Mesenchymal stem cell (in vitro differentiated cells and primary cell): ENCODE measurements around the gene IGSF9.
A peak's percentile ranks its signal among the peaks of the same experiment; 100 is the strongest.

Experiments used
- DNase-seq: peaks from one replicate; pipeline ENCODE4 v3.0.0-alpha.2; 2013
- H2AFZ ChIP-seq: one replicate; pipeline ENCODE4 v1.6.1; 2013; ENCODE audit warnings: low read depth, mild to moderate bottlenecking, control low read depth, inconsistent platforms, low read length, moderate library complexity
- H2AK5ac ChIP-seq: 2 replicates; pipeline ENCODE4 v1.6.1; 2013; ENCODE audit warnings: low read length, moderate library complexity, mild to moderate bottlenecking, inconsistent platforms; ENCODE audit not compliant: severe bottlenecking
- H2BK120ac ChIP-seq: one replicate; pipeline ENCODE4 v1.6.1; 2013; ENCODE audit warnings: low read depth, mild to moderate bottlenecking, inconsistent platforms, low read length, moderate library complexity
- H2BK12ac ChIP-seq, 2 experiments: one replicate each; pipeline ENCODE4 v1.6.1; 2013; ENCODE audit warnings: inconsistent platforms in 2 of 2, low read length in 2 of 2, mild to moderate bottlenecking in 2 of 2, moderate library complexity in 2 of 2, control low read depth in 1 of 2
- H2BK15ac ChIP-seq: one replicate; pipeline ENCODE4 v1.6.1; 2013; ENCODE audit warnings: mild to moderate bottlenecking, low read depth, inconsistent platforms; ENCODE audit not compliant: poor library complexity, severe bottlenecking
- H2BK5ac ChIP-seq: 2 replicates; pipeline ENCODE4 v1.6.1; 2013; ENCODE audit warnings: low read depth, mild to moderate bottlenecking, low read length, control low read depth, inconsistent platforms; ENCODE audit not compliant: poor library complexity, severe bottlenecking
- H3K14ac ChIP-seq, 2 experiments: one replicate each; pipeline ENCODE4 v1.6.1; 2013; ENCODE audit warnings: inconsistent platforms in 2 of 2, low read length in 2 of 2, control low read depth in 1 of 2, mild to moderate bottlenecking in 1 of 2, moderate library complexity in 1 of 2
- H3K18ac ChIP-seq, 2 experiments: one replicate each; pipeline ENCODE4 v1.6.1; 2013; ENCODE audit warnings: inconsistent platforms in 2 of 2, low read length in 2 of 2, control low read depth in 1 of 2, low read depth in 1 of 2, mild to moderate bottlenecking in 1 of 2
- H3K23ac ChIP-seq, 2 experiments: one replicate each; pipeline ENCODE4 v1.6.1; 2013; ENCODE audit warnings: inconsistent platforms in 2 of 2, low read length in 2 of 2, mild to moderate bottlenecking in 2 of 2, moderate library complexity in 2 of 2, control low read depth in 1 of 2
- H3K27ac ChIP-seq: 2 replicates; pipeline ENCODE4 v1.5.1; 2013; ENCODE audit warnings: mild to moderate bottlenecking, moderate library complexity, low read length, control low read depth, inconsistent platforms; ENCODE audit not compliant: poor library complexity, severe bottlenecking
- H3K27me3 ChIP-seq, 2 experiments: 2 replicates each; pipeline versions ENCODE4 v1.6.1 to v1.7.0; 2013; ENCODE audit warnings: low read length in 2 of 2, mild to moderate bottlenecking in 2 of 2, moderate library complexity in 2 of 2, control low read depth in 1 of 2, inconsistent platforms in 1 of 2; ENCODE audit not compliant: control insufficient read depth in 1 of 2, insufficient read depth in 1 of 2
- H3K36me3 ChIP-seq, 2 experiments: 2 replicates each; pipeline versions ENCODE4 v1.6.1 to v1.7.0; 2013; ENCODE audit warnings: low read length in 2 of 2, control low read depth in 1 of 2, inconsistent platforms in 1 of 2, low read depth in 1 of 2, mild to moderate bottlenecking in 1 of 2; ENCODE audit not compliant: insufficient read depth in 2 of 2, control insufficient read depth in 1 of 2
- H3K4ac ChIP-seq, 2 experiments: one replicate each; pipeline ENCODE4 v1.6.1; 2013; ENCODE audit warnings: inconsistent platforms in 2 of 2, low read length in 2 of 2, mild to moderate bottlenecking in 2 of 2, moderate library complexity in 2 of 2, control low read depth in 1 of 2, low read depth in 1 of 2
- H3K4me1 ChIP-seq: 2 replicates; pipeline ENCODE4 v1.6.1; 2013; ENCODE audit warnings: low read depth, low read length, control low read depth; ENCODE audit not compliant: control insufficient read depth, insufficient read depth
- H3K4me2 ChIP-seq: 2 replicates; pipeline ENCODE4 v1.6.1; 2013; ENCODE audit warnings: low read length, mild to moderate bottlenecking, inconsistent platforms; ENCODE audit not compliant: poor library complexity, severe bottlenecking
- H3K4me3 ChIP-seq, 2 experiments: 2 replicates each; pipeline versions ENCODE4 v1.5.1 to v1.7.0; 2013; ENCODE audit warnings: low read length in 2 of 2, mild to moderate bottlenecking in 2 of 2, control low read depth in 1 of 2, low read depth in 1 of 2; ENCODE audit not compliant: insufficient read depth in 1 of 2
- H3K79me1 ChIP-seq: replicated peaks from 2 replicates; pipeline ENCODE4 v1.6.1; 2013; ENCODE audit warnings: mild to moderate bottlenecking, control low read depth, low read length, inconsistent platforms; ENCODE audit not compliant: poor library complexity, severe bottlenecking
- H3K9ac ChIP-seq: 2 replicates; pipeline ENCODE4 v1.7.0; 2013; ENCODE audit warnings: mild to moderate bottlenecking, low read length, moderate library complexity
- H3K9me3 ChIP-seq: 2 replicates; pipeline ENCODE4 v1.7.0; 2013; ENCODE audit warnings: mild to moderate bottlenecking, low read length; ENCODE audit not compliant: control insufficient read depth
- H4K8ac ChIP-seq: one replicate; pipeline ENCODE4 v1.6.1; 2013; ENCODE audit warnings: inconsistent platforms, mild to moderate bottlenecking, low read length, moderate library complexity
- H4K91ac ChIP-seq: one replicate; pipeline ENCODE4 v1.6.1; 2013; ENCODE audit warnings: mild to moderate bottlenecking, low read length, inconsistent platforms
- WGBS: methylation state at CpG from one replicate; pipeline ENCODE4 v1.1.7; 2013; ENCODE audit warnings: mixed read lengths; 5-methylcytosine and 5-hydroxymethylcytosine counted together

The IGSF9 gene

DNA sequence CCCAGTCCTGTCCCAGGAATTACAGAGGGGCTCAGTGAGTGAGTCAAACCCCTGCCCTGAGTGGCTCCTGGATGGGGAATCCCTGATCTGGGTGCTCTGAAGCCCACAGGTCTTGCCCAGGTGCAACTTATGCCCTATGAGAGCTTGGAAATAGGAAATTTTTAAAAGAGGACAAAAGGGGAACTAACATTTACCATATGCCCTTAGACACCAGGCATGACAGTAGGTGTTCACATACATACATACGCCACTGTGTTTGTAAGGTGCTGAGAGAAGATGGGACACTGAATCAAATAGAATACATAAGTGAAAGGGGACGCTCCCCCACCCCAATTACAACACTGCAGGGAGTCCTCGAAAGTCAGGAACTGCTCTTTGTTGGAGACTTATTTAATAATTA is 46.9 kb downstream of the IGSF9 start:
- H3K4me2 ChIP-seq = no peak overlapping the region
- no peak overlapping the region for H2BK120ac ChIP-seq
- no peak overlapping the region for H3K4ac ChIP-seq
- H3K4me3 ChIP-seq = no peak overlapping the region
- H4K8ac ChIP-seq = no peak overlapping the region
- H2BK12ac ChIP-seq = peak overlapping the region in 1 of 2 experiments; percentile 29
- H2AFZ ChIP-seq = no peak overlapping the region
- peaks cover 0 to 4% of the 10 kb centered on the region in 2 experiments for H3K27me3 ChIP-seq
- no peak for DNase-seq
- H4K91ac ChIP-seq = no peak overlapping the region
- no peaks in the 10 kb centered on the region for H3K79me1 ChIP-seq
- no peak overlapping the region for H3K27ac ChIP-seq
- no peak overlapping the region for H3K9ac ChIP-seq
- no peaks in the 10 kb centered on the region for H3K36me3 ChIP-seq
- peaks cover 4% of the 10 kb centered on the region for H3K9me3 ChIP-seq
- H3K23ac ChIP-seq = no peak overlapping the region
- no peak overlapping the region for H3K18ac ChIP-seq
- H3K4me1 ChIP-seq = peaks cover 12% of the 10 kb centered on the region
- H2AK5ac ChIP-seq = no peak overlapping the region
- no peak overlapping the region for H3K14ac ChIP-seq
- no peak overlapping the region for H2BK15ac ChIP-seq
- WGBS = no CpG with 5 or more reads among the region's 3 CpGs
- no peak overlapping the region for H2BK5ac ChIP-seq

GRCh38 chr1:159897962-159898361 is 47.5 kb downstream of the IGSF9 start:
- no peaks in the 10 kb centered on the region for H3K36me3 ChIP-seq
- H2BK5ac ChIP-seq = no peak overlapping the region
- H3K79me1 ChIP-seq = no peaks in the 10 kb centered on the region
- no peak overlapping the region for H3K18ac ChIP-seq
- H2BK12ac ChIP-seq = no peak overlapping the region
- DNase-seq = no peak
- WGBS = 90% methylated on average over 3 of the region's 3 CpGs
- no peak overlapping the region for H2AK5ac ChIP-seq
- H3K27ac ChIP-seq = no peak overlapping the region
- H4K8ac ChIP-seq = no peak overlapping the region
- H3K9ac ChIP-seq = no peak overlapping the region
- H2AFZ ChIP-seq = no peak overlapping the region
- no peaks in the 10 kb centered on the region for H3K9me3 ChIP-seq
- H3K4ac ChIP-seq = no peak overlapping the region
- no peak overlapping the region for H3K4me3 ChIP-seq
- H3K4me1 ChIP-seq = peaks cover 12% of the 10 kb centered on the region
- no peak overlapping the region for H3K23ac ChIP-seq
- H3K14ac ChIP-seq = no peak overlapping the region
- H3K27me3 ChIP-seq = peaks cover 0 to 4% of the 10 kb centered on the region in 2 experiments
- H2BK120ac ChIP-seq = no peak overlapping the region
- no peak overlapping the region for H4K91ac ChIP-seq
- no peak overlapping the region for H3K4me2 ChIP-seq
- no peak overlapping the region for H2BK15ac ChIP-seq

DNA sequence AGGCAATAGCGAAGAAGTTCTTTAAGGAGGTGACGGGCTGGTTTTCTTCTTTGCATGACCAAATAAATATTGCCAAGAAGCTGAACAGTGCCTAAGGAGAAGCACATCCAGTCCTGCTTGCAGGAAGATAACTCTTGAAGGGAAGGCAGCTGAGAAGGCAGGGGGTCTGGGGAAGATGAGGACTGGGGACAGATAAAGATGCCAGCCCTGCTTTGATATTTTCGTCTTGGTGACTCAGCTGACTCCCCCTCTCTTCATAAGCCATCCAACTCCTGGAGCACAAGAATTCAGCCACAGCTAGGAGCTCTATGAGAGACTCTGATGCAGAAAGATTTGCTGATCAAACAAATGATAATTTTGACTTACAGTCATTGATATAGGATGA is 48.9 kb downstream of the IGSF9 start:
- Histone ChIP-seq H2BK12ac (peak overlapping the region in 1 of 2 experiments; percentile 7), H3K9me3 (no peaks in the 10 kb centered on the region), H3K4ac (no peak overlapping the region), H3K4me1 (peaks cover 12% of the 10 kb centered on the region), H3K9ac (no peak overlapping the region), H4K91ac (no peak overlapping the region), H2BK5ac (no peak overlapping the region), H2BK120ac (no peak overlapping the region), H2BK15ac (no peak overlapping the region), H3K4me3 (no peak overlapping the region), H3K27me3 (peaks cover 0 to 4% of the 10 kb centered on the region in 2 experiments), H2AFZ (no peak overlapping the region), H3K18ac (peak overlapping the region in 1 of 2 experiments; percentile 42), H3K14ac (no peak overlapping the region), H4K8ac (no peak overlapping the region), H3K79me1 (no peaks in the 10 kb centered on the region), H3K36me3 (no peaks in the 10 kb centered on the region), H3K23ac (no peak overlapping the region), H3K27ac (no peak overlapping the region), H3K4me2 (no peak overlapping the region), H2AK5ac (no peak overlapping the region)
- 62% methylated on average over 2 of the region's 3 CpGs for WGBS
- DNase-seq = no peak

- Histone ChIP-seq H3K9ac (no peak overlapping the region), H4K91ac (no peak overlapping the region), H3K4ac (peak overlapping the region in 1 of 2 experiments; percentile 9), H4K8ac (no peak overlapping the region), H2AFZ (no peak overlapping the region), H2BK5ac (no peak overlapping the region), H3K27ac (no peak overlapping the region), H2BK12ac (peak overlapping the region in 1 of 2 experiments; percentile 19), H3K14ac (no peak overlapping the region), H3K27me3 (peaks cover 0 to 3% of the 10 kb centered on the region in 2 experiments), H3K4me3 (no peak overlapping the region), H3K79me1 (no peaks in the 10 kb centered on the region), H2BK15ac (no peak overlapping the region), H3K4me1 (peaks cover 12% of the 10 kb centered on the region), H3K4me2 (no peak overlapping the region), H3K36me3 (no peaks in the 10 kb centered on the region), H3K18ac (peak overlapping the region in 1 of 2 experiments; percentile 42), H3K9me3 (no peaks in the 10 kb centered on the region), H2BK120ac (no peak overlapping the region), H2AK5ac (no peak overlapping the region), H3K23ac (no peak overlapping the region)
- DNase-seq = peak; percentile 73
- WGBS = 70% methylated on average over 6 of the region's 6 CpGs
Measured at GRCh38 chr1:159895836-159896545, 49.4 kb downstream of the IGSF9 start.
